IMR-90 (cell line): Measurements from ENCODE around the gene PACS1.

ENCODE experiments used
- CTCF ChIP-seq: conservative IDR thresholded peaks from 2 replicates; pipeline ENCODE4 v1.5.1; 2012; ENCODE audit warnings: mild to moderate bottlenecking, low read depth, low read length, improper control_type of control experiment
- FOS ChIP-seq: fragments of 150-350 bp; IDR thresholded peaks from 2 replicates; pipeline ENCODE4 v1.6.1; 2016; ENCODE audit warnings: low read depth, low read length
- MAFK ChIP-seq: IDR thresholded peaks from 2 replicates; pipeline ENCODE4 v1.6.1; 2012; ENCODE audit warnings: low read depth, low read length, improper control_type of control experiment
- MXI1 ChIP-seq: IDR thresholded peaks from 2 replicates; pipeline ENCODE4 v1.6.1; 2012; ENCODE audit warnings: low read depth, mild to moderate bottlenecking, low read length, moderate library complexity, borderline replicate concordance
- POLR2A ChIP-seq: IDR thresholded peaks from 2 replicates; pipeline ENCODE4 v1.6.1; 2012; ENCODE audit warnings: mild to moderate bottlenecking, low read depth, low read length
- RCOR1 ChIP-seq: IDR thresholded peaks from 2 replicates; pipeline ENCODE4 v1.6.1; 2012; ENCODE audit warnings: mild to moderate bottlenecking, low read length, improper control_type of control experiment; ENCODE audit not compliant: insufficient replicate concordance
- USF2 ChIP-seq: fragments of 150-350 bp; IDR thresholded peaks from 2 replicates; pipeline ENCODE4 v1.6.1; 2017; ENCODE audit warnings: mild to moderate bottlenecking, antibody characterized with exemption, low read length, low read depth

GRCh38 chr11:66119348-66120133 lies 49.5 kb downstream of the PACS1 start:
- TF ChIP-seq CTCF = no peak
- no peak for TF ChIP-seq RCOR1
- peak; percentile 77 for TF ChIP-seq POLR2A
- TF ChIP-seq MXI1 = no peak
- no peak for TF ChIP-seq USF2
- peak; percentile 37 for TF ChIP-seq FOS
- TF ChIP-seq MAFK = no peak
